DND-41 (cell line): ENCODE data around the gene TCF19.

Source experiments
- ATAC-seq: fragments of 200-7000 bp; cut with Tn5 transposase; 3 replicates; pipeline ENCODE4 v1.9.1; 2021; ENCODE audit warnings: low read depth; ENCODE audit not compliant: insufficient read depth
- DNase-seq: peaks from one replicate; pipeline ENCODE4 v3.0.0-alpha.2; 2020
- H2AFZ ChIP-seq: 2 replicates; pipeline ENCODE4 v1.6.0; 2012; ENCODE audit warnings: low read depth, low read length
- H3K27ac ChIP-seq: 2 replicates; pipeline ENCODE4 v1.5.1; 2012; ENCODE audit warnings: low read length, inconsistent platforms
- H3K27me3 ChIP-seq: fragments of 200-600 bp; sonication (generic); 2 replicates; pipeline ENCODE4 v1.6.0; 2012; ENCODE audit warnings: low read length, mild to moderate bottlenecking, inconsistent platforms; ENCODE audit not compliant: insufficient read depth, poor library complexity
- H3K36me3 ChIP-seq: 2 replicates; pipeline ENCODE4 v1.5.1; 2012; ENCODE audit warnings: low read length, inconsistent platforms; ENCODE audit not compliant: insufficient read depth
- H3K4me1 ChIP-seq: 2 replicates; pipeline ENCODE4 v1.5.1; 2012; ENCODE audit warnings: mild to moderate bottlenecking, low read length; ENCODE audit not compliant: insufficient read depth
- H3K4me2 ChIP-seq: 2 replicates; pipeline ENCODE4 v1.6.0; 2012; ENCODE audit warnings: mild to moderate bottlenecking, moderate library complexity, low read length, inconsistent platforms; ENCODE audit not compliant: insufficient read depth
- H3K4me3 ChIP-seq, 2 experiments: fragments of 200-600 bp in 1 of 2; shearing (Covaris generic) in 1 of 2; 2 replicates each; pipeline ENCODE4 v1.5.1; 2012 to 2016; ENCODE audit warnings: inconsistent platforms in 2 of 2, low read length in 2 of 2, mild to moderate bottlenecking in 2 of 2, low read depth in 1 of 2, moderate library complexity in 1 of 2
- H3K79me2 ChIP-seq: 2 replicates; pipeline ENCODE4 v1.6.0; 2012; ENCODE audit warnings: low read length, inconsistent platforms; ENCODE audit not compliant: insufficient read depth
- H3K9ac ChIP-seq: 2 replicates; pipeline ENCODE4 v1.6.0; 2012; ENCODE audit warnings: low read depth, mild to moderate bottlenecking, inconsistent platforms, low read length, moderate library complexity
- H3K9me3 ChIP-seq: 2 replicates; pipeline ENCODE4 v1.5.1; 2012; ENCODE audit warnings: low read length, moderate library complexity, mild to moderate bottlenecking, inconsistent platforms; ENCODE audit not compliant: insufficient read depth, severe bottlenecking
- H4K20me1 ChIP-seq: 2 replicates; pipeline ENCODE4 v1.6.0; 2012; ENCODE audit warnings: low read length; ENCODE audit not compliant: insufficient read depth
- CTCF ChIP-seq: IDR thresholded peaks from 2 replicates; pipeline ENCODE4 v1.5.1; 2012; ENCODE audit warnings: borderline replicate concordance, low read length, moderate library complexity, mild to moderate bottlenecking; ENCODE audit not compliant: poor library complexity, severe bottlenecking; ENCODE audit errors: extremely low read depth
- EZH2 ChIP-seq: IDR thresholded peaks from 3 replicates; pipeline ENCODE4 v1.6.1; 2012; ENCODE audit warnings: borderline replicate concordance, low read depth, mild to moderate bottlenecking, moderate library complexity, low read length, inconsistent platforms; ENCODE audit not compliant: severe bottlenecking

Gene TCF19

GRCh38 chr6:31144970-31145340, 13.4 kb upstream of the TCF19 start:
- TF ChIP-seq CTCF, result no peak
- TF ChIP-seq EZH2, result no peak
- Histone ChIP-seq H3K79me2 (no peaks in the 10 kb centered on the region), H3K4me2 (no peak overlapping the region), H3K36me3 (peaks cover 43% of the 10 kb centered on the region), H3K4me3 (no peak overlapping the region), H3K27ac (no peak overlapping the region), H3K4me1 (no peaks in the 10 kb centered on the region), H3K27me3 (no peaks in the 10 kb centered on the region), H4K20me1 (no peaks in the 10 kb centered on the region), H3K9me3 (no peaks in the 10 kb centered on the region), H2AFZ (no peak overlapping the region), H3K9ac (no peak overlapping the region)
- ATAC-seq, result no peak
- DNase-seq, result no peak

- Histone ChIP-seq H3K4me3 (no peak overlapping the region), H3K9ac (no peak overlapping the region), H3K4me2 (no peak overlapping the region), H3K9me3 (no peaks in the 10 kb centered on the region), H3K79me2 (no peaks in the 10 kb centered on the region), H4K20me1 (no peaks in the 10 kb centered on the region), H3K27ac (no peak overlapping the region), H3K27me3 (no peaks in the 10 kb centered on the region), H3K4me1 (no peaks in the 10 kb centered on the region), H2AFZ (no peak overlapping the region), H3K36me3 (peaks cover 47% of the 10 kb centered on the region)
- ATAC-seq (no peak), DNase-seq (no peak)
- TF ChIP-seq CTCF (no peak), EZH2 (no peak)
Observed at GRCh38 chr6:31145386-31145785, 13.0 kb upstream of the TCF19 start.

- Histone ChIP-seq H3K4me2 (no peak overlapping the region), H2AFZ (no peak overlapping the region), H3K9ac (no peak overlapping the region), H3K27ac (no peak overlapping the region), H3K4me1 (no peaks in the 10 kb centered on the region), H3K9me3 (no peaks in the 10 kb centered on the region), H3K79me2 (no peaks in the 10 kb centered on the region), H4K20me1 (no peaks in the 10 kb centered on the region), H3K36me3 (peaks cover 48% of the 10 kb centered on the region), H3K27me3 (no peaks in the 10 kb centered on the region), H3K4me3 (no peak overlapping the region)
- ATAC-seq (no peak), DNase-seq (no peak)
- TF ChIP-seq EZH2 (no peak), CTCF (no peak)
Observed at GRCh38 chr6:31149827-31150447, 8.5 kb upstream of the TCF19 start.
